IPS-NIHi11 (cell line): ENCODE measurements around the gene HEYL.
"Not testable (repeated sequence)": the region's sequence is repeated elsewhere in the genome, so short reads cannot be mapped to it uniquely, and the experiment has no call there.

Source experiments
- DNase-seq: peaks from one replicate; pipeline ENCODE4 v3.0.0; 2012; ENCODE audit warnings: mixed read lengths, low spot score

HEYL gene

DNA sequence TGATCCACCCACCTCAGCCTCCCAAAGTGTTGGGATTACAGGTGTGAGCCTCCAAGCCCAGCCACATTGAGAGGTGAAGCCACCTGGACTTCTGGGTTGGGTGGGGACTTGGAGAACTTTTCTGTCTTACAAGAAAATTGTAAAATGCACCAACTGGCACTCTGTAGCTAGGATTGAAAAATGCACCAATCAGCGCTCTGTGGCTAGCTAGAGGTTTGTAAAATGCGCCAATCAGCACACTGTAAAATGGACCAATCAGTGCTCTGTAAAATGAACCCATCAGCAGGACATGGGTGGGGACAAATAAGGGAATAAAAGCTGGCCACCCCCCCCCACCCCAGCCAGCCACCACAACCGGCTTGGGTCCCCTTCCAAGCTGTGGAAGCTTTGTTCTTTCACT, 35.8 kb downstream of the HEYL start:
- not testable (repeated sequence) for DNase-seq

- DNase-seq, result not testable (repeated sequence)
Observed at GRCh38 chr1:39601667-39602255, 37.7 kb downstream of the HEYL start.

- no peak for DNase-seq
Observed at GRCh38 chr1:39596163-39596562, 43.3 kb downstream of the HEYL start.

DNA sequence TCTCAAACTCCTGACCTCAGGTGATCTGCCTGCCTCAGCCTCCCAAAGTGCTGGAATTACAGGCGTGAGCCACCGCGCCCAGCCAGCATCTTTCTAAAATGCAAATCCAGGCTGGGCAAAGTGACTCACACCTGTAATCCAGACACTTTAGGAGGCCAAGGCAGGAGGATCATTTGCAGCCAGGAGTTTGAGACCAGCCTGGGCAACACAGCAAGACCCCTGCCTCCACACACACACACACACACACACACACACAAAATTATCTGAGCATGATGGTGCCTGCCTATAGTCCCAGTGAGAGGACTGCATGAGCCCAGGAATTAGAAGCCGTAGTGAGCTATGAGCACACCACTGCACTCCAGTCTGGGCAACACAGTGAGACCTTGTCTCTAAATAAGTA, 46.1 kb downstream of the HEYL start:
- DNase-seq, result no peak

- DNase-seq, result no peak
Observed at GRCh38 chr1:39592069-39592468, 47.4 kb downstream of the HEYL start.

DNA sequence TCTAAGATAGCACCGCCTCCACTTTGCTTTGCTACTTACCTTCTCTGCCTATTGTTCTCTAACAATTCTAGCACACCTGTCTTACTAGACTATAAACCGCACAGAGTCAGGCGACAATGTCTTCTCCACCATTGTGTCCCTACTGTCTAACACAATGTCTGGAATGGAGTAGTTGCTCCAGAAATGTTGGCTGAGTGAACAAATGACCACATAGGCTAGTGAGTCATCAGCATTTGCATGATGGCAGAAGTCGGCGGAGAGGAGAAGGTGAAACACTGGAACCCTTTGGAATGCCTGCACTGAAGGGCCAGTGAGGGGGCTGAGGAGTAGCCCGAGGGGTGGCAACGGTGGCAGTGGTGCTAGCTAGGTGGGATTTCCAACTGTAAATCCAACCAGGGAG, 48.9 kb downstream of the HEYL start:
- no peak for DNase-seq

GRCh38 chr1:39585933-39586332, 53.5 kb downstream of the HEYL start:
- DNase-seq, result no peak

- peak; percentile 69 for DNase-seq
Observed at GRCh38 chr1:39576016-39576657, 63.3 kb downstream of the HEYL start.

- peak; percentile 52 for DNase-seq
Observed at GRCh38 chr1:39575191-39576015, 64.0 kb downstream of the HEYL start.

- DNase-seq, result no peak
Observed at GRCh38 chr1:39574646-39575045, 64.8 kb downstream of the HEYL start.
